GM12872 (cell line): ENCODE results near the gene ZNF710.

ENCODE experiments used
- CTCF ChIP-seq: IDR thresholded peaks from 3 replicates; pipeline ENCODE4 v1.5.1; 2011; ENCODE audit warnings: low read depth, mild to moderate bottlenecking, low read length, moderate library complexity; ENCODE audit not compliant: insufficient read depth

ZNF710 gene

GRCh38 chr15:90031231-90031791 lies 30.2 kb downstream of the ZNF710 start:
- TF ChIP-seq CTCF: no peak

- TF ChIP-seq CTCF: no peak
Measured at GRCh38 chr15:90033006-90033405, 31.9 kb downstream of the ZNF710 start.

- TF ChIP-seq CTCF: no peak
Measured at GRCh38 chr15:90033448-90033847, 32.3 kb downstream of the ZNF710 start.

- no peak for TF ChIP-seq CTCF
Measured at GRCh38 chr15:90035095-90035839, 34.1 kb downstream of the ZNF710 start.

- TF ChIP-seq CTCF: no peak
Measured at GRCh38 chr15:90035840-90036230, 34.7 kb downstream of the ZNF710 start.

GRCh38 chr15:90036343-90036742 lies 35.2 kb downstream of the ZNF710 start:
- no peak for TF ChIP-seq CTCF

- no peak for TF ChIP-seq CTCF
Measured at GRCh38 chr15:90036806-90037510, 35.8 kb downstream of the ZNF710 start.
